Renal cortex interstitium (tissue), 11 donors: ENCODE results near the gene PGM2L1. TPM values are rescaled to one million over a fixed set of nuclear protein-coding genes. Genes with fewer than 3 reads are reported as not detected.
A peak's percentile ranks its signal among the peaks of the same experiment; 100 is the strongest.

Source experiments
- DNase-seq, 11 donors: peaks; one replicate each; pipeline ENCODE4 v3.0.0-alpha.2; 2013; ENCODE audit warnings: low read depth in 9 of 11, low spot score in 4 of 11; ENCODE audit errors: extremely low read depth in 1 of 11
- polyA plus RNA-seq, 3 donors: library from polyadenylated mRNA; unstranded; fragments of 120-200 nt; gene quantifications; one replicate each; pipeline ENCODE4 v1.2.1, GENCODE V29; 2013; ENCODE audit not compliant: insufficient read length in 3 of 3

The PGM2L1 gene
- polyA plus RNA-seq, 3 donors, result 3.4 to 4.1 (median 4.1) TPM

GRCh38 chr11:74318241-74318932, 79.8 kb downstream of the PGM2L1 start:
- DNase-seq, result no peak

GRCh38 chr11:74316772-74317505, 81.3 kb downstream of the PGM2L1 start:
- no peak for DNase-seq

- no peak for DNase-seq
Observed at GRCh38 chr11:74312326-74312725, 85.9 kb downstream of the PGM2L1 start.

- DNase-seq, result peak in 7 of 11 donors; percentile 17 to 44 (median 28)
Observed at GRCh38 chr11:74311352-74311926, 86.8 kb downstream of the PGM2L1 start, which contains the start of gene P4HA3. P4HA3 (minus strand) TSS chr11:74311640; CDS start chr11:74311611, 29 bp downstream.

GRCh38 chr11:74310857-74311256, 87.4 kb downstream of the PGM2L1 start:
- no peak for DNase-seq

- DNase-seq, result no peak
Observed at GRCh38 chr11:74307434-74307833, 90.8 kb downstream of the PGM2L1 start.

- DNase-seq, result no peak
Observed at GRCh38 chr11:74306435-74307175, 91.6 kb downstream of the PGM2L1 start.

DNA sequence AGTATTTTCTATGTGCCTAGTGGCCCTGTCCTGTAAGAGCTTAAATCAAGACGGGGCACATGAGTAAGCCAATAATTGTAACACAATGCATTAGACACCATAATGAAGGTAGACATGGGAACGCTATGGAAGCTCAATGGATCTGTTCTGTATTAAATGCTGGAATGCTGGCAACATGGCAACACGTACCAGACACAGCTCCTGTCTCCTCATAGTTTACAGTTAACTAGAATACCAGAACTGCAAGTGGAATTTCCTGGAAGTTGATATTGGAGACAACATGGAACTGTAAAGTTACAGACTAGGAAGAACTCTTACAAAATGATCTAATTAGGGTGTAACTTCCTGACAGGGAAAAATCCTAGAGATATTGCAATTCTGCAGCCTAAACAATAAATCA, 99.2 kb downstream of the PGM2L1 start:
- DNase-seq, result no peak

GRCh38 chr11:74297484-74297883, 100.7 kb downstream of the PGM2L1 start:
- no peak for DNase-seq

DNA sequence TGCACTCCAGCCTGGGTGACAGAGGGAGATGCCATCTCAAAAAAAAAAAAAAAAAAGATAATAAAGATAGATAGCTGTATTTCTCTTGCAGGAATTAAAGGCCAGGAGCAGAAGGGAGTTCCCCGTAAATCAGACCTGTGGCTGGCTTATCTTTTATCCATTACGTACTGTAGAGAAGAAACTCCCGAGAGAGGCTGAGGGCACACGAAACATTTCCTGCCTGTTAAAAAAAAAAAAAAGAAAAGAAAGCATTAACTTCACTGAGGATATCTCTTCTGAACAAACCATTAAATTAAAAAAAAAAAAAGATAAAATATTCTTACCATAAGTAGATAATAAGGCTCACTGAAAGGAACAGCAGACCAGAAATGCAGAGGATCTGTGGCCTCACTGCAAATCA, 109.3 kb downstream of the PGM2L1 start:
- no peak for DNase-seq

DNA sequence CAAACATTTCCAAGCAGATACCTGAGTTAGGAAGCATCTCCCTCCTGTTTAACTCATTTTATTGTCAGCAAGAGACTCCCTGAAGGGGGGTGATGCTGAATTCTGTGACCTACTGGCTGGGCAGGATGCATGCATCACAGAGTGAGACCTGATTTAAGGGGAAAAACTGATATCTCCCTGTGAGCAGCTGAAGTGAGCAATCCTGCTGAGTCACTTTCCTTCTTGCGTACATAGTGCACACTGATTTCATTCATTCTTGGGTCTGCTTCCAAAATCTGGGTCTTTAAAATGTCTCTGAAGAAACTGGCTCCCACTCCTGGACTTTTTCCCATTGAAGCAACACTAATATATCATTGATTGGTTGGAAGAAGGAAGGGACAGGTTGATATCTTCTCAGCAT, 110.1 kb downstream of the PGM2L1 start:
- no peak for DNase-seq

GRCh38 chr11:74284466-74284865, 113.8 kb downstream of the PGM2L1 start:
- no peak for DNase-seq

GRCh38 chr11:74283580-74284180, 114.6 kb downstream of the PGM2L1 start:
- no peak for DNase-seq

GRCh38 chr11:74282914-74283371, 115.3 kb downstream of the PGM2L1 start:
- no peak for DNase-seq

DNA sequence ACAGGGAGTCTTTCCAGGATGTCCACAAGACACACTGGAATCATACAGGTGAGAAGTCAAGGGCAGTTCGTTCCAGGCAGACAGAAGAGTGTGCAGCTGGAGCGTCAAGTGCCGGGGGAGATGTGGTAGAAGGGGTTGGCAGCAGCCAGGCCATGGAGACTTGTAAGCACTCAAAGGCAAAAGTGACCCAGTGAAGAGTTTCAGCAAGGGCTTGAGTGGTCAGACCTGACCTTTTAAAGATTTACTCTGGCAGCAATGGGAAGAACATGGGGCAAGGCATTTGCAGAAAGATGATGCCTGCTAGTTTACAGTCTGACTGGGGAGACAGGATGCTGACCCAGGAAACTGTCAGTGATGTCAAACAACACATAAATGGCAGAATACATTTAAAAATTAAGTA, 115.8 kb downstream of the PGM2L1 start:
- DNase-seq, result no peak

GRCh38 chr11:74280494-74280893, 117.7 kb downstream of the PGM2L1 start:
- DNase-seq, result no peak
